SK-N-SH treated with all-trans-retinoic acid at 6 μM for 48 hours (cell line): ENCODE results near the gene NEK7.
A peak's percentile ranks its signal among the peaks of the same experiment; 100 is the strongest.

Source experiments
- ATAC-seq: fragments of 200-7000 bp; cut with Tn5 transposase; 3 replicates; pipeline ENCODE4 v1.9.1; 2020; ENCODE audit warnings: mild to moderate bottlenecking, moderate library complexity
- ARNTL ChIP-seq: fragments of 450-650 bp; formaldehyde crosslinking; IDR thresholded peaks from 2 replicates; pipeline ENCODE4 v1.5.0; 2020; ENCODE audit warnings: low read depth, mild to moderate bottlenecking, moderate library complexity, borderline replicate concordance
- BACH2 ChIP-seq: fragments of 250-450 bp; sonication (Bioruptor Pico); IDR thresholded peaks from 2 replicates; pipeline ENCODE4 v1.9.0; 2021; ENCODE audit warnings: mild to moderate bottlenecking, borderline replicate concordance
- CREB5 ChIP-seq: fragments of 250-450 bp; sonication (Bioruptor Pico); IDR thresholded peaks from 2 replicates; pipeline ENCODE4 v1.5.1; 2020; ENCODE audit warnings: low read depth, mild to moderate bottlenecking, moderate library complexity
- CSDC2 ChIP-seq: fragments of 250-450 bp; sonication (Bioruptor Pico); IDR thresholded peaks from 2 replicates; pipeline ENCODE4 v1.5.0; 2020; ENCODE audit warnings: mild to moderate bottlenecking, moderate library complexity
- CSRNP3 ChIP-seq: fragments of 250-450 bp; sonication (Bioruptor Pico); IDR thresholded peaks from 2 replicates; pipeline ENCODE4 v1.5.1; 2021; ENCODE audit warnings: mild to moderate bottlenecking, moderate library complexity
- ESRRG ChIP-seq: fragments of 250-450 bp; sonication (Bioruptor Pico); IDR thresholded peaks from 2 replicates; pipeline ENCODE4 v1.6.1; 2021; ENCODE audit warnings: mild to moderate bottlenecking
- ISL1 ChIP-seq: fragments of 250-450 bp; sonication (Bioruptor Pico); IDR thresholded peaks from 2 replicates; pipeline ENCODE4 v2.1.2; 2022; ENCODE audit warnings: mild to moderate bottlenecking, moderate library complexity
- OSR1 ChIP-seq: fragments of 250-450 bp; sonication (Bioruptor Pico); IDR thresholded peaks from 2 replicates; pipeline ENCODE4 v1.8.0; 2022; ENCODE audit warnings: moderate library complexity, mild to moderate bottlenecking, inconsistent platforms
- PATZ1 ChIP-seq: fragments of 250-450 bp; sonication (Bioruptor Pico); IDR thresholded peaks from 2 replicates; pipeline ENCODE4 v1.8.0; 2020; ENCODE audit warnings: mild to moderate bottlenecking, moderate library complexity, borderline replicate concordance
- POU6F1 ChIP-seq: fragments of 250-450 bp; sonication (Bioruptor Pico); IDR thresholded peaks from 2 replicates; pipeline ENCODE4 v1.8.0; 2021; ENCODE audit warnings: low read depth, mild to moderate bottlenecking, moderate library complexity, borderline replicate concordance
- RARB ChIP-seq: fragments of 250-450 bp; sonication (Bioruptor Pico); IDR thresholded peaks from 2 replicates; pipeline ENCODE4 v1.8.0; 2021; ENCODE audit warnings: mild to moderate bottlenecking, moderate library complexity
- SNAI2 ChIP-seq: fragments of 250-450 bp; sonication (Bioruptor Pico); IDR thresholded peaks from 2 replicates; pipeline ENCODE4 v1.5.0; 2020; ENCODE audit warnings: mild to moderate bottlenecking, moderate library complexity
- TCF4 ChIP-seq: fragments of 250-450 bp; sonication (Bioruptor Pico); IDR thresholded peaks from 2 replicates; pipeline ENCODE4 v1.8.0; 2021; ENCODE audit warnings: mild to moderate bottlenecking, moderate library complexity, borderline replicate concordance
- TOX ChIP-seq: fragments of 250-450 bp; sonication (Bioruptor Pico); IDR thresholded peaks from 2 replicates; pipeline ENCODE4 v1.8.0; 2021; ENCODE audit warnings: mild to moderate bottlenecking, moderate library complexity, borderline replicate concordance
- TSHZ2 ChIP-seq: fragments of 250-450 bp; sonication (Bioruptor Pico); IDR thresholded peaks from 2 replicates; pipeline ENCODE4 v1.5.0; 2020; ENCODE audit warnings: mild to moderate bottlenecking, moderate library complexity
- ZC3H10 ChIP-seq: fragments of 250-450 bp; sonication (Bioruptor Pico); IDR thresholded peaks from 2 replicates; pipeline ENCODE4 v1.5.1; 2021; ENCODE audit warnings: mild to moderate bottlenecking, moderate library complexity
- ZFP30 ChIP-seq: fragments of 450-650 bp; formaldehyde crosslinking; IDR thresholded peaks from 2 replicates; pipeline ENCODE4 v1.5.0; 2022; ENCODE audit warnings: mild to moderate bottlenecking, moderate library complexity
- ZNF565 ChIP-seq: fragments of 450-650 bp; formaldehyde crosslinking; conservative IDR thresholded peaks from 2 replicates; pipeline ENCODE4 v1.5.0; 2020; ENCODE audit warnings: low read depth, mild to moderate bottlenecking, moderate library complexity
- ZNF70 ChIP-seq: fragments of 450-650 bp; formaldehyde crosslinking; IDR thresholded peaks from 2 replicates; pipeline ENCODE4 v1.5.0; 2020; ENCODE audit warnings: mild to moderate bottlenecking, moderate library complexity
- ZNF8 ChIP-seq: fragments of 450-650 bp; formaldehyde crosslinking; IDR thresholded peaks from 2 replicates; pipeline ENCODE4 v1.5.0; 2020; ENCODE audit warnings: mild to moderate bottlenecking, moderate library complexity

NEK7 gene

GRCh38 chr1:198169672-198170071 is 12.9 kb downstream of the NEK7 start (continued):
- TF ChIP-seq PATZ1 (CRISPR knock-in tag) (no peak), CSDC2 (CRISPR knock-in tag) (no peak), RARB (CRISPR knock-in tag) (no peak), OSR1 (CRISPR knock-in tag) (no peak)

- TF ChIP-seq TOX (CRISPR knock-in tag) = no peak
- no peak for TF ChIP-seq RARB (CRISPR knock-in tag)
- TF ChIP-seq OSR1 (CRISPR knock-in tag) = no peak
- TF ChIP-seq CREB5 (CRISPR knock-in tag) = no peak
- no peak for TF ChIP-seq SNAI2 (CRISPR knock-in tag)
- no peak for TF ChIP-seq ZNF565 (CRISPR knock-in tag)
- TF ChIP-seq CSDC2 (CRISPR knock-in tag) = no peak
- no peak for TF ChIP-seq CSRNP3 (CRISPR knock-in tag)
- no peak for TF ChIP-seq TCF4 (CRISPR knock-in tag)
- TF ChIP-seq ZFP30 (CRISPR knock-in tag) = no peak
- no peak for TF ChIP-seq ZNF70 (CRISPR knock-in tag)
- TF ChIP-seq ESRRG = no peak
- no peak for TF ChIP-seq ZC3H10 (CRISPR knock-in tag)
- TF ChIP-seq POU6F1 (CRISPR knock-in tag) = no peak
- TF ChIP-seq ISL1 (CRISPR knock-in tag) = no peak
- no peak for ATAC-seq
These were observed 15.1 kb downstream of the NEK7 start for GRCh38 chr1:198171667-198172540.

GRCh38 chr1:198173832-198174231 is 17.0 kb downstream of the NEK7 start:
- no peak for ATAC-seq
- TF ChIP-seq BACH2 (CRISPR knock-in tag) = no peak

- ATAC-seq = peak; percentile 49
- TF ChIP-seq TSHZ2 (no peak), ESRRG (no peak), CSDC2 (CRISPR knock-in tag) (no peak), CREB5 (CRISPR knock-in tag) (no peak), ZC3H10 (CRISPR knock-in tag) (peak; percentile 67; the same call in 1 of the 2 replicates), ZFP30 (CRISPR knock-in tag) (no peak), ZNF8 (CRISPR knock-in tag) (no peak), POU6F1 (CRISPR knock-in tag) (no peak), CSRNP3 (CRISPR knock-in tag) (no peak), ISL1 (CRISPR knock-in tag) (peak; percentile 63), ARNTL (CRISPR knock-in tag) (no peak)
These were observed 17.5 kb downstream of the NEK7 start for GRCh38 chr1:198174297-198174696.
